IPS-NIHi7 (cell line): ENCODE measurements around the gene CYTH1.
"Not testable (repeated sequence)": the region's sequence is repeated elsewhere in the genome, so short reads cannot be mapped to it uniquely, and the experiment has no call there.

Experiments used
- DNase-seq: peaks from one replicate; pipeline ENCODE4 v3.0.0; 2012; ENCODE audit warnings: mixed read lengths; ENCODE audit errors: extremely low spot score

The CYTH1 gene

GRCh38 chr17:78759969-78760352 is 22.1 kb downstream of the CYTH1 start:
- DNase-seq = no peak

DNA sequence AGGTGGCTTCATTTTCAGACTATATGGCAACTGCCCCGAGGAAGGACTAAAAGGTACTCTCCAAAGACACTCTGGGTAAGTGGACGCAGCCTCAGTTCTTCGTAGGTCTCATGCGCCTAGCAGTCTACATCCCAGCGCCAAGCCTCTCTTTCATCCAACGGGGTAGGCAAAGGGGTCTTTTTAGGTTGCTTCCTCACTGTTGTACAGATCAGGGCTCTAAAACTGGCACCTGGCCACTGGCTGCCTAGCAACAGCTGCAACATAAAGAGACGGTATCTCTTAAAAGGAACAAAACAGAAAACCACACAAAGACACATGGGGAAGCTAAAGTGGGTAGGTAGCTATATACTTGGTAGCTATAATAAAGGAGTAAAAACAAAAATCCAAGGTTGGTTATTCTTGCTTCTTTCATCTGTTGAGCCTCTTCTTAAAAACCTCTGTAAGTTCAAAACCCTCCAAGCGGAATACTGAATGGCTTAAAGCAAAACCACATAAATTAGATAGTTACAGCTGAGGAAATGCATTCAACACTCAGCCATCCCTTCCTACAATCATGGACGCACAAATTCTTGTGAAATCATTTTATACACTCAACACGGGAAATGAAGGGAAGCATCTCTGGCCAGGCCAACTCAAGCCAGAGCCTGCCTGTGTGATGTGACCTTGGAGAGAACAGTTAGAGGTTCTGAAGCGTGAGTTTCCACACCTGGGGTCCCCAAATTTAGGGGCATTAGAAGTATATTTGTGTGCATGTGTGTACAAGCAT is 22.7 kb downstream of the CYTH1 start:
- DNase-seq = no peak

GRCh38 chr17:78753316-78754250 is 28.5 kb downstream of the CYTH1 start:
- DNase-seq = no peak

GRCh38 chr17:78751447-78752161 is 30.5 kb downstream of the CYTH1 start:
- DNase-seq = no peak

- DNase-seq = not testable (repeated sequence)
These were observed 31.1 kb downstream of the CYTH1 start for GRCh38 chr17:78751000-78751399.

- DNase-seq = no peak
These were observed 33.2 kb downstream of the CYTH1 start for GRCh38 chr17:78748730-78749317.

DNA sequence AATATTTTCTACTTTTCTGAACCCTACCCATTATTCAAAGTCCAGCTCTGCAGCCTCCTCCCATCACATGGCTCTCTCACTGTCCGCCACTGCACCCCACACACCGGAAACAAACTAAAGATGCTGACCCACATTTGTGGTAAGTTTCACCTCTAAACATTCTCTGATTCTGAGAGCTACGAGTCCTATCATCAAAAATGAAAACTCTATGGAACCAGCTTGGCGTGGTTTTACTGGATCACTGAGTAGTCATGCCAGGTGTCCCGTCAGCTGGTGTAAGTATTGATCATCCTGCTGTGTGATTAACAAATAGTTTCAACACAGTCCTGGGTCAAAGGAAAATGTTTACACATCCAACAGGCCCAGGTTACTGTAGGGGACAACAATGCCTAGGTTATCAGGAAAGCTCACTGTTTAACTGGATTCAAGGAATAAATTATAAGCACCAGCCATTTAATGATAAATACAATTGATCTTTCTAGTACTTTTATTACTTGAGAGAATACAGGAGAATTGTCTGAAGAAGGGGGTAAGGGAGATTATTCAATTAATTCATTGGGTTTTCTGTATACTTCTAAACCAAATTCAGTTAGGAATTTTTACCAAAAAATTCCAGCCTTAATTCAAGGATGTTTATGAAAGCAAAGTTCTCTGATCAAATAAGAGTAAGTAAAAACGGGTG is 33.9 kb downstream of the CYTH1 start:
- DNase-seq = no peak

DNA sequence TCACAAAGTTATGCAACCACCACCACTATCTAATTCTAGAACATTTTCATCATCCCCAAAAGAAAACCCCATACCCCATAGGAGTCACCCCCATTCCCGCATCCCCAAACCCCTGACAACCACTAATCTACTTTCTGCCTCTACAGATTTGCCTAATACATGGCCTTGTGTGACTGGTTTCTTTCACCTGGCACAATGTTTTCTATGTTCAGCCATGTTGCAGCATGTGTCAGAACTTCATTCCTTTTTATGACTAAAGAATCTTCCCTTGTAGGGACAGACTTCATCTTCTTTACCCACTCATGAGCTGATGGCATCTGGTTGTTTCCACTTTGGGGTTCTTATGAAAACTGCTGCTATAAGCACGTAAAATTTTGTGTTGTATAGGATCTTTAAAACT is 34.6 kb downstream of the CYTH1 start:
- DNase-seq = no peak

DNA sequence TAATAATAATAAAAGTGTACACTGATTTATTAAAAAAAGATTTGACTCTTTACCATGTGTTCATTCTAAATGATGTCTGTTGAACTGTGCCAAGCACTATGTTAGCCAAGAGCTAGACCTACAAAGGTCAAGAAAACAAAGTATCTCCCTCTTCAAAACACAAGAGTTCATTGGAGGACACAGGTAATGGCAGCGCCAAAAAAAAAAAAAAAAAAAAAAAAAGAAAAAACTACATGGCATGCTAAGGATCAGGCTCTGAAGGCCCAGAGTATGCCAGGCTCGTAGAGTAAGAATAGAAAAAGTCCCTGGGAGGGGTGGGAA is 35.2 kb downstream of the CYTH1 start:
- no peak for DNase-seq

DNA sequence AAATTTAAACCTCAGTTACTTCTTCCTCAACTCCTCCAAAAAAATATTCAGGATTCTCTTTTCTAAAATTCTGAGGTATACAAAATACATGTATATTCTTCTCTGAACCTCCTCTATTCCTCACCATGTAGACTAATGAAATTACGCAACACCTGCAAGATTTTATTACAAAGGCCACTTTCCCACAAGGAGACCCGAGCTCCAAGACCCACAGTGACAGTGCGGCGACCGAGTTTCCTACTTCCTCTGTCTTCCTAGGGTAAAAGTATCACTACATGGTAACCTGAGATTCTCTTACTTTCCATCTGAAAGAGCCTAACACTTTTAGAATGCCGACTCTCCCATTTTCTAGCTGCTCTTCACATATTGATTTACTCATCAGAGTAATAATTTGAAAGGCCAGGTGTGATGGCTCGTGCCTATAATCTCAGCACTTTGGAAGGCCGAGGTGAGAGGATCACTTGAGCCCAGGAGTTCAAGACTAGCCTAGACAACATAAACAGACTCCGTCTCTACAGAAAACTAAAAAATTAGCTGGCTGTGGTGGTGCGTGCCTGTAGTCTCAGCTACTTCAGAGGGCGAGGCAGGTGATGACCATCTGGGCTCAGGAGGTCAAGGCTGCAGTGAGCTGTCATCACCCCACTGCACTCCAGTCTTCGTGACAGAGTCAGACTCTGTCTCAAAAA is 35.7 kb downstream of the CYTH1 start:
- DNase-seq = no peak

GRCh38 chr17:78745407-78746088 is 36.5 kb downstream of the CYTH1 start:
- no peak for DNase-seq

- no peak for DNase-seq
These were observed 39.2 kb downstream of the CYTH1 start for GRCh38 chr17:78742901-78743300.

DNA sequence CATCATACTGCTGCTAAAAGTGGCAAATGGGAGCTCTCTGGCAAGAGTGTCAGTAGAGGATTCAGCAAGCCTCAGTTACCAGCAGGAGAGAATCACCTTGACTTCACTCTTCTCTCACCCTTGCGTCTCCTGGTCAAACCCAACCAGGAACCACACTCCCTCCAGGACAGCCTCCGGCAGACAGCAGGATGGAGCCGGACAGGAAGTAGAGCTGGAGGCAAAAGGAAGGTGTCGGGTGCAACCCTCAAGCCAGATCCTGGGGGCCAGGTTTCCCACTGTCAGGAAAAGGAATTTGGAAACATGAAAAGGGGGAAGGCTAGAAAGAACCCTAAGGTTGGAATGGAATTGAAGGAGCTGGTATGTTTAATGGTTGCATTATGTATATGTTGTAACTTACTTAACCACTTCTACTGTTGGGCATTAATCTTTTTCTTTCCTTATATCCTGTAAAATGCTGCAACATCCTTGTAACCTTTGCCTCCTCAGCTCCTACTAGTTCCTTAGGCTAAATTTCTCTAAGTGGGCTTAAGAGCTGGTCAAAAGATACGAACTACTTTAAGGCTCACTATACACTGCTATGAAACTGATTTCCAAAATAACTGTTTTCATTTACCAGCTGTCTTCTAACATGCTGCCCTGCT is 40.3 kb downstream of the CYTH1 start:
- no peak for DNase-seq

- no peak for DNase-seq
These were observed 42.6 kb downstream of the CYTH1 start for GRCh38 chr17:78739331-78739931.

GRCh38 chr17:78738698-78739097 is 43.4 kb downstream of the CYTH1 start:
- no peak for DNase-seq

DNA sequence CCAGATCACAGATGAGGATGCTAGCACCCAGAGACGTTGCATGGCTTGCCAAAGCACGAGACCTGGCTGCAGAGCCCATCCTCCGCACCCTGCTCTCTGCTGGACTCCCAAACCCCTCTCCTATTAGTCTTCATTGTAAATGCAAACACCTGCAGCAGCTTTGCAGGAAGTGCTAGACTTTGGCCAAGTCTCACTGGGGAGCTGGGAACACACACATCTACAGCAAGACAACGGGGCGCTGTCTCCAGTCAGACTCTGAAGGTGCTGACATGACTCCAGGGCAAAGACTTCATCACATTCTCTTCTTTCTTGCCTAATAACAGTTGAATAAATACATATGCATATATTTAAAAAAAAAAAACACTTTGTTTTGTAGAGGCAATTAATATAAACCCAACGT is 43.8 kb downstream of the CYTH1 start:
- DNase-seq = no peak

DNA sequence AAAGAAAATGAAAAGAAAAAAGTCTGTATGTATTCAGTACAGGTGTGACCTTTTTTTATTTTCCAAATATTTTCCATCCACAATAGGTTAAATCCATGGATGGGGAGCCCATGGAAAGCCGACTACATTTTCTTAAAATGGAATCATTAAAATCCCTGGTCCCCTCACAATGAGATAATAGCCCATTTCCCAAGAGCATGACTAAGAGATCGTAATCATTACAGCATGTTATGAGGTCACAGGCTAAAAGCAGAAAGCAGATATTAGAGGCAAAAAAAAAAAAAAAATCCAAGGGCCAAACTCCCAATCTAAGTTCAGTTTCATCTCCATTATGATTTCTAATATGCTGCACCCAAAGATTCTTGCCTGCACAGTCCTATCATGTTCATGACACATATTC is 44.7 kb downstream of the CYTH1 start:
- DNase-seq = no peak

GRCh38 chr17:78736526-78737079 is 45.5 kb downstream of the CYTH1 start:
- DNase-seq = peak; percentile 58
